GM10248 (cell line): Measurements from ENCODE around the gene DAB2IP.
"Not testable (repeated sequence)": the region's sequence is repeated elsewhere in the genome, so short reads cannot be mapped to it uniquely, and the experiment has no call there.

Experiments
- CTCF ChIA-PET: fragments of 300-600 bp; sonication (Branson Sonifier 250); formaldehyde crosslinking; extraction: SDS; loops from one replicate; lab custom pipeline; 2021; ENCODE audit warnings: antibody characterized with exemption; lab: Yijun Ruan, JAX
- POLR2A ChIA-PET: fragments of 350-650 bp; sonication (Branson Sonifier 250); formaldehyde crosslinking; extraction: SDS; loops from one replicate; lab custom pipeline; 2020; ENCODE audit warnings: antibody characterized with exemption; lab: Yijun Ruan, JAX
- DNase-seq: peaks from one replicate; pipeline ENCODE4 v3.0.0; 2012; ENCODE audit errors: extremely low spot score
- TF ChIP-seq, protein P1 (sequence below): IDR thresholded peaks from 2 replicates; pipeline ENCODE4 v1.5.1; 2012; ENCODE audit warnings: mild to moderate bottlenecking, low read depth; ENCODE audit errors: extremely low read depth, missing control alignments, control extremely low read depth

DAB2IP gene

DNA sequence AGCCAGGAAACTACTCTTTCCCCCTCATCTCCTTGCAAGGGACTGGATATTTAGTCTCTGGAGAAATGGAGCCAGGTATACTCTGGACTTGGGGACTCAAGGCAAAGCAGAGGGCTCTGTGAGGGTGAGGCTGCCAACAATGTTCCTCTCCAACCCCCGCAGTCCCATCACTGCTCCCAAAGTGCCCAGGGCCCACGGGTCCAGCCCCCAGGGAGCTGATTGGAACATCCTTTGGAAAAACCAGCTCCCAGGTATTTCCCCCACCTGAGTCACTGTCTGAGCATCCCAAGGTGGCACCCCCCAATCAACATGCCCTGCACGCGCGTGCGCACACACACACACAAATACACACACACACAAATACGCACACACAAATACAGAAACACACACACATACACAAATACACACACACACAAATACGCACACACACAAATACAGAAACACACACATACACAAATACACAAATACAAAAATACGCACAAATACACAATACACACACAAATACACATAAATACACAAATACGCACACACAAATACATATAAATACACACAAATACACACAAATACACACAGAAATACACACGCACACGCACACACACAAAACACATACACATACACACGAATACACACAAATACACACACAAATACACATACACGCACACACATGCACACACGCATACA, 137.4 kb downstream of the DAB2IP start:
- DNase-seq, result no peak
- TF ChIP-seq, protein P1, sequence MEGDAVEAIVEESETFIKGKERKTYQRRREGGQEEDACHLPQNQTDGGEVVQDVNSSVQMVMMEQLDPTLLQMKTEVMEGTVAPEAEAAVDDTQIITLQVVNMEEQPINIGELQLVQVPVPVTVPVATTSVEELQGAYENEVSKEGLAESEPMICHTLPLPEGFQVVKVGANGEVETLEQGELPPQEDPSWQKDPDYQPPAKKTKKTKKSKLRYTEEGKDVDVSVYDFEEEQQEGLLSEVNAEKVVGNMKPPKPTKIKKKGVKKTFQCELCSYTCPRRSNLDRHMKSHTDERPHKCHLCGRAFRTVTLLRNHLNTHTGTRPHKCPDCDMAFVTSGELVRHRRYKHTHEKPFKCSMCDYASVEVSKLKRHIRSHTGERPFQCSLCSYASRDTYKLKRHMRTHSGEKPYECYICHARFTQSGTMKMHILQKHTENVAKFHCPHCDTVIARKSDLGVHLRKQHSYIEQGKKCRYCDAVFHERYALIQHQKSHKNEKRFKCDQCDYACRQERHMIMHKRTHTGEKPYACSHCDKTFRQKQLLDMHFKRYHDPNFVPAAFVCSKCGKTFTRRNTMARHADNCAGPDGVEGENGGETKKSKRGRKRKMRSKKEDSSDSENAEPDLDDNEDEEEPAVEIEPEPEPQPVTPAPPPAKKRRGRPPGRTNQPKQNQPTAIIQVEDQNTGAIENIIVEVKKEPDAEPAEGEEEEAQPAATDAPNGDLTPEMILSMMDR, result no peak
- ChIA-PET POLR2A (no interaction called here), CTCF (no interaction called here)

DNA sequence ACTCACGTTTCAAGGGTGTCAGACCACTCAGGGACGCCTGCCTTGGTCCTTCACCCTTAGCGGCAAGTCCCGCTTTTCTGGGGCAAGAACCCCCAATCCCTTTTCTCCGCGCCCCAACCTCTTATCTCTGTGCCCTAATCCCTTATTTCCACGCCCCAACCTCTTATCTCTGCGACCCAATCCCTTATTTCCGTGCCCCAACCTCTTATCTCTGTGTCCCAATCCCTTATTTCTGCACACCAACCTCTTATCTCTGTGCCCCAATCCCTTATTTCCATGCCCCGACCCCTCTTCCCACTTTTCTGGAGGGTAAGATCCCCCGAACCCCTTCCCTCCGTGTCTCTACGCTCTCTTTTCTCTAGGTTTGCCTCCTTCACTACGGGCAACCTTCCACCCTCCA, 139.4 kb downstream of the DAB2IP start:
- CTCF ChIA-PET, result no interaction called here
- TF ChIP-seq, protein P1, result no peak
- DNase-seq, result no peak
- POLR2A ChIA-PET, result no interaction called here

DNA sequence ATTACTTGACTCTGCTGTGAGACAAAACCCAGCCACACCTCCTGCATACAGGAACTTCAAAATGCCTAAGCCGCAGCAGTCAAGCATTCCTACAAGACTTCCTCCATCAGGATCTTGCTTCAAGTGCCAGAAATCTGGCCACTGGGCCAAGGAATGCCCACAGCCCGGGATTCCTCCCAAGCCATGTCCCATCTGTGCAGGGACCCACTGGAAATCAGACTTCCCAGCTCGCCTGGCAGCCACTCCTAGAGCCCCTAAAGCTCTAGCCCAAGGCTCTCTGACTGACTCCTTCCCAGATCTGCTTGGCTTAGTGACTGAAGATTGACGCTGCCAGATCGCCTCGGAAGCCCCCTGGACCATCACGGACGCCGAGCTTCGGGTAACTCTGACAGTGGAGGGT, 141.0 kb downstream of the DAB2IP start:
- not testable (repeated sequence) for DNase-seq

DNA sequence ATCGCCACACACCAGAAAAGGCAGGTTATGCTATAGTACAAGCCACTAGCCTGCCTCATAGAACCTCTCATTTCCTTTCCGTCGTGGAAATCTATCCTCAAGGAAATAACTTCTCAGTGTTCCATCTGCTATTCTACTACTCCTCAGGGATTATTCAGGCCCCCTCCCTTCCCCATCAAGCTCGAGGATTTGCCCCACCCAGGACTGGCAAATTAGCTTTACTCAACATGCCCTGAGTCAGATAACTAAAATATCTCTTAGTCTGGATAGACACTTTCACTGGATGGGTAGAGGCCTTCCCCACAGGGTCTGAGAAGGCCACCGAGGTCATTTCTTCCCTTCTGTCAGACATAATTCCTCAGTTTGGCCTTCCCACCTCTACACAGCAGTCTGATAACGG, 142.9 kb downstream of the DAB2IP start:
- not testable (repeated sequence) for DNase-seq

More for the DNA sequence above, 141.0 kb downstream of the DAB2IP start:
- POLR2A ChIA-PET, CTCF ChIA-PET: not testable (repeated sequence)

DNA sequence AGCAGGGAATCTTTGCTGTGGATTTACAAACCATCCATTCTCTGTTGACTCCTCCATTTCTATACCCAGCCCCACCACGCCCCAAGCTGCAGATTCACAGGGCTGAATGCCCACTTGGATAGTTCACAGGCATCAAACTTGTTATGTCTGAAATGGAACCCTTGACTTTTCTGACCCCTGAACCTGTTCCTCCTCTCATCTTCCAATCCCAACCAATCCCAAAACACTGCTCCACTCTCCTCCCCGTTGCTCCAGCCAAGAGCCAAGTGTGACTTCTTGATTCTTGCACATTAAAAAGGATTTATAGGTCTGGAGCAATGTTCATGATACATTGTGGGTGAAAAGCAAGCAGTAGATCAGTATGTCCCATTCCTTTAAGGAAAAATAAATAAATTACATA, 145.6 kb downstream of the DAB2IP start:
- ChIA-PET POLR2A (no interaction called here), CTCF (no interaction called here)
- no peak for DNase-seq
- TF ChIP-seq, protein P1, result no peak

More for the DNA sequence above, 142.9 kb downstream of the DAB2IP start:
- CTCF ChIA-PET, POLR2A ChIA-PET: not testable (repeated sequence)

DNA sequence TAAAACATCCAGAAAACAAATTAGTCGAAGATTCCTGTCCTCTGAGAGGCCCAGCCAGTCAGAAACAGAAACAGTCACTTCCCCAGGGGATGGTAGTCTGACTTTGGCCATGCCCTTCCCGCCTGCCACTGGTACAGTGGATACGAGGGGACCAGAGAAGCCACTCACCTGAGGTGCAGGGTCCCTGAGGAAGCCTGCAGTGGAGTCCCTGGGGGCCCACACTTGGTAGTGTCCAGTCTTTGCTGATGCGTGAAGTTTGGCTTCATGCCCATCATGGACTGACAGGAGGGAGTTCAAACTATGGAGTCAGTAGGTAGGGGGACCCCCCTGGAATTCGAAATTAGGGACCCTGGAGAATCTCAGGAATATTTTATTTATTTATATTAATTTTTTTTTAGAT, 147.5 kb downstream of the DAB2IP start:
- TF ChIP-seq, protein P1, result no peak
- POLR2A ChIA-PET, result no interaction called here
- CTCF ChIA-PET, result no interaction called here
- no peak for DNase-seq

DNA sequence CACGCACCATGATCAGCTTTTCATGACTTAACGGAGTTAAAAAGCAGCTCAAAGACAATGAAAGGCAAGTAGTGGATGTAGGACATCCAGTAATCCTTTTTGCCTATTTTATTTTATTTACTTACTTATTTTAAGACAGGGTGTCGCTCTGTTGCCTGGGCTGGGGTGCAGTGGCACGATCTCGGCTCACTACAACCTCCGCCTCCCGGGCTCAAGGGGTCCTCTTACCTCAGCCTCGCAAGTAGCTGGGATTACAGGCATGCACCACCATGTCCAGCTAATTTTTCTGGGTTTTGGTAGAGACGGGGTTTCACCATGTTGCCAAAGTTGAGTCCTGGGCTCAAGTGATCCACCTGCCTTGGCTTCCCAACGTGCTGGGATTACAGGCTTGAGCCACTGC, 148.9 kb downstream of the DAB2IP start:
- TF ChIP-seq, protein P1, result no peak
- CTCF ChIA-PET, result no interaction called here
- POLR2A ChIA-PET, result no interaction called here
- no peak for DNase-seq

DNA sequence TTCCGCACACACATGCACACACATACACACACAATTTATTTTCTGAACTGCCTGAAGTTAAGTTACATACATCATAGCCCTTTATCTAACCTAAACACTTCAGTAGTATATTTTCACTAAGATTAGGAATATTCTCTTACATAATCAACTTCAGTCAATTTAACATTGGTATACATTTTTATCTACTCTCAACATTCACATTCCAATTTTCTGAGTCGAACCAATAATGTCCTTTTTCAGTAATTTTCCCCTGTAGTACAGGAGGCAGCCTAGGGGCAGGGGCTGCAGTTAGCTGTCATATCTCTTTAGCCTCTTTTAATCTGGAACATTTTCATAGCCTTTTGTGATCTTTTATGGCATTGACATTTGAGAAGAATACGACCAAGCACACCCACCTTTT, 150.1 kb downstream of the DAB2IP start:
- no peak for DNase-seq
- TF ChIP-seq, protein P1, result no peak
- CTCF ChIA-PET, result no interaction called here
- POLR2A ChIA-PET, result no interaction called here
